ENCODE data around the gene SMPDL3B.

Gene SMPDL3B

GRCh38 chr1:27940870-27941560 lies 6.2 kb downstream of the SMPDL3B start:
- DNase-seq (ENCODE audit: low spot score), result no peak

DNA sequence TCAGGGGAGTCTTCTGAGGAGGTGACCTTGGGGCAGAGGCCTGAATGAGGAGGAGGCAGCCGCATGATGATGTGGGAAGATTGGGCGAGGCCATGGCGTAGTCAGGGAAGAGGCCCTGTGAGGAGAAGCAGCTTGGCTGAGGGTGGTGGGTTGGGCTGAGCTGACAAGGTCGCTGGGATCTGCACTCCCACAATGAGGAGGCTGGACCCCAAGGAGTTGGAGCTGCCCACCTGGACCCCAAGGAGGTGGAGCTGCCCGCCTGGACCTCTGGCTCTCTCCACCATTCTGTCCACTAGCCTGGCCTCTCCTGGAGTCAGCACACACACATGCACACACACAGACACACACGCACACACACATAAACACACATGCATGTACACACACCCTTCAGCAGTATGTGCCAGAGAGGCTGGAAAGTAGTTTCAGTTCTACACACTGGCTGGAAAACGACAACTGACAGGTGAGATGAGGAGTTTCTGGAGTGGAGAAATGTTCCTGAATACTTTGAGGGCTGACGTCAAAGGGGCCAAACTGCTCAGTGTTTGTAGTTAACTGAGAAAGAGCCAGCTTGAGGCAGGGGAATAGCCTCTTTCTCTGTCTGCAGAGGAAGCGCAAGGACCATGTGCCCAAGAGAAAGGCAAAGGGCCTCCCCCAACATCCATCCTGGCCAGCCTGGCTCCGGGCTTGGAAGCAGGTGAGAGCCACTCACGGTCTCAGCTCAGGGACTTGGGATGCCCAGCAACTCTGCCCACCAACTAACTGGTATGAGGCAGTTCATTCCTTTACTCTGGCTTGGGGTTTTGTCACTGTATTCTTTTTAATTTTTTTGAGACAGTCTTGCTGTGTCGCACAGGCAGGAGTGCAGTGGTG lies 7.1 kb downstream of the SMPDL3B start:
- DNase-seq (ENCODE audit: low spot score), result no peak

DNA sequence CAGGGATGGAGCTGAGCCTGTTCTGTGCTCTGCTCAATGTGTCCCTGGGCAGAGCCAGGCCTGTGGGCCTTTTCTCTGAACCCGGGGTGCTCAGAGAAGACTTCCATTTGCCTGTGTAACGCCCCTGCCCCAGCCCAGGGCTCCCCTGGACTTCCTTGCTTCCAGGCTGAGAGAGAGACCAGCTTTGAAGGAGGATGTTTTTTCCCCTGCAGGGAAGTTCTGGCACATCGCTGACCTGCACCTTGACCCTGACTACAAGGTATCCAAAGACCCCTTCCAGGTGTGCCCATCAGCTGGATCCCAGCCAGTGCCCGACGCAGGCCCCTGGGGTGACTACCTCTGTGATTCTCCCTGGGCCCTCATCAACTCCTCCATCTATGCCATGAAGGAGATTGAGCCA lies 10.2 kb downstream of the SMPDL3B start:
- no peak for DNase-seq (ENCODE audit: low spot score)

GRCh38 chr1:27949027-27949426 lies 14.2 kb downstream of the SMPDL3B start:
- DNase-seq (ENCODE audit: low spot score), result no peak

DNA sequence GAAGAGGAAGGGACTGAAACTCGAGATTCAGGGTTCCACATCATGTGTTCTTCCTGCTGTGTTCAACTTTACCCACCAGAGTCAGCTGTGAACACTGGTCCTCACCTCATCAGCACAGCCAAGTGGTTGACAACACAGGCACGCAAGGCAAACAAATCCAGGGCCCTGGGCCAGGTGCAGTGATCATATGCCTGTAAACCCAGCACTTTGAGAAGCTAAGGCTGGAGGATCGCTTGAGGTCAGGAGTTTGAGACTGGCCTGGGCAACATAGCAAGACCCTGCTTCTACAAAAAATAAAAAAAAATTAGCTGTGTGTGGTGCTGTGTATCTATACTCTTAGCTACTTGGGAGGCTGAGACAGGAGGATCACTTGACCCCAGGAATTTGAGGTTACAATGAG lies 16.6 kb downstream of the SMPDL3B start:
- DNase-seq (ENCODE audit: low spot score), result no peak

DNA sequence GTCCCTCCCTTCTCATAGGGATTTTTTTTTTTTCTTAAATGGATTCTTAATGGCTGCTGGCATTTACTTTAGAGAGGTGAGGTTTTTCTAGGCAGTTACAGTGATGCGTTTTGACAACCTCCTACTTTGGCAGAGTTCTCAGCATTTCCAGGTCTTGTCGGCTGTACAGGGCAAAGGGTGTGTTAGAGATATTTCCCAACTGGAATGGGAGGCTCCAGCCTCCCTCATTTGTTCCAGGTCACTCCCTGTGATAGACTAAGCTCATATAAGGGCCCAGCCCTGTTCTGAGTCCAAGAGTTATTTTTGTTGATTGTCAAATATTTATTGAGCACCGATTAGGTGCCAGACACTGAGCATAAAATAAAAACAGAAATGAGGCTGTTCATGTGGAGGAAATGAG lies 17.3 kb downstream of the SMPDL3B start:
- no peak for DNase-seq (ENCODE audit: low spot score)

- DNase-seq (ENCODE audit: low spot score), result no peak
Measured at GRCh38 chr1:27954186-27954585, 19.4 kb downstream of the SMPDL3B start.

DNA sequence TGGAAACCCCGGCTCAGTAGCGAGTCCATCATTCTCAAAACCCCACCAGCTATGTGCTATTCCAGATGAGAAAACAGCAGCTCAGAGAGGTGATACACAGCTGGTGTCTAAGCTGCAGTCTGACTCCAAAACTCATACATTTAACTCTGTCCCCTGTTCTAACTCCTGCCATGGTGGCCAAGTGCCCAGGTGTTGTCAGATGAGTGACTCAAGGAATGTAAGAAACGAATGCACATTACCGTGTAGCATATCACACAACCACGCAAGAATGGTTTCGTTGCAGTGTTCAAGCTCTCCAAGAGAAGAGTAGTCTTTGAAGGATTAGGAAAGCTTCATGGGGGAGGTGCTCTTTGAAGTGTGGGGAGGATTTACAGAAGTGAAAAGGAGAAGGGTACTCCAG lies 20.3 kb downstream of the SMPDL3B start:
- no peak for DNase-seq (ENCODE audit: low spot score)

DNA sequence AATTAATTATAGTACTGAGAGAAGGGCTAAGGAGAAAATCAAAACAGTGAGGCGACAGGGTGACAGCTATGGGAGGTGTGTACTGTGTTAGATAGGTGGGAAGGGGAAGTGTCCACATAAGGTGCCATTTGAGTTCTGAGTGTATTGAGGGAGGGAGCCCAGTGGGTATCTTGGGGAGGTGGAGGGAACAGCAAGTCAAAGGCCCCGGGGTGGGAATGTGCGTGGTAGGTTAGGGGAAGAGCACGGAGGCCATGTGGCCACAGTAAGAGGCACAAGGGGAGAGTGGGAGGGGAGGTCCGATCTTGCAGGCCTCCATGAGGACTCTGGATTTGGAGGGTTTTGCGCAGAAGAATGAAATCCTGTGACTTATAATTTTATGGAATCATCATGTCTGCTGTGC lies 22.0 kb downstream of the SMPDL3B start:
- no peak for DNase-seq (ENCODE audit: low spot score)

GRCh38 chr1:27957655-27958054 lies 22.9 kb downstream of the SMPDL3B start:
- no peak for DNase-seq (ENCODE audit: low spot score)

GRCh38 chr1:27958513-27958912 lies 23.7 kb downstream of the SMPDL3B start:
- DNase-seq (ENCODE audit: low spot score), result no peak

GRCh38 chr1:27959792-27960603 lies 25.2 kb downstream of the SMPDL3B start, which contains the start of gene XKR8:
Gene XKR8, plus strand, starts transcription at chr1:27959973. Its CDS starts 97 bp downstream, at chr1:27960070.
- peak; percentile 94 for DNase-seq (ENCODE audit: low spot score)

GRCh38 chr1:27960762-27961645 lies 26.2 kb downstream of the SMPDL3B start:
- DNase-seq (ENCODE audit: low spot score), result no peak

DNA sequence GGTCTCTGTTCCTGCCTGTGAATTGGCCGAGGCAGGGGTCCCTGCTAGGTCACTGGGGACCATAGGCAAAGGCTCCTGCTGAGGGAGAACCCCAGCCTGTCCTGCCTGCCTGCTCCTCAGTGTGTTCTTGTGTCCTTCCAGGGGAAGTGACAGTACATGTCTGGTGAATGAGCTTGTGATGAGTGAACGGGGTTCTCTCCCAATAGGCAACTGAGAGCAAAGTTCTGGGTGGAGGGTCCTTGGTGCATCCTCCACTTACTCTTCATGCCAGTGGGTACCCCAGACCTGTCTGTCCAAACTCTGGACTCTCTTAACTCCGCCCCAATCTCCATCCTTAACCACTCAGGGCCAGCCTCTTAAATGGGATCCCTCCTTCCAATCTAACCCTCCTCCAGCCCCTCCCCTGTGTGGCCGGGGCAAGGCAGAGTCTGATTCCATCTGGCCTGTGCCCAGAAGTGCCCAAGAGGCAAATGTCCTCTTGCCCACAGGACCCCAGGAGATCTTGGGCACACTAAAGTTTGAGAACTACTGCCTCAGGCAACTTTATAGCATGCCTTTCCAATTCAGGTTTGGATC lies 26.9 kb downstream of the SMPDL3B start:
- DNase-seq (ENCODE audit: low spot score), result no peak

- DNase-seq (ENCODE audit: low spot score), result no peak
Measured at GRCh38 chr1:27963393-27963792, 28.6 kb downstream of the SMPDL3B start.

DNA sequence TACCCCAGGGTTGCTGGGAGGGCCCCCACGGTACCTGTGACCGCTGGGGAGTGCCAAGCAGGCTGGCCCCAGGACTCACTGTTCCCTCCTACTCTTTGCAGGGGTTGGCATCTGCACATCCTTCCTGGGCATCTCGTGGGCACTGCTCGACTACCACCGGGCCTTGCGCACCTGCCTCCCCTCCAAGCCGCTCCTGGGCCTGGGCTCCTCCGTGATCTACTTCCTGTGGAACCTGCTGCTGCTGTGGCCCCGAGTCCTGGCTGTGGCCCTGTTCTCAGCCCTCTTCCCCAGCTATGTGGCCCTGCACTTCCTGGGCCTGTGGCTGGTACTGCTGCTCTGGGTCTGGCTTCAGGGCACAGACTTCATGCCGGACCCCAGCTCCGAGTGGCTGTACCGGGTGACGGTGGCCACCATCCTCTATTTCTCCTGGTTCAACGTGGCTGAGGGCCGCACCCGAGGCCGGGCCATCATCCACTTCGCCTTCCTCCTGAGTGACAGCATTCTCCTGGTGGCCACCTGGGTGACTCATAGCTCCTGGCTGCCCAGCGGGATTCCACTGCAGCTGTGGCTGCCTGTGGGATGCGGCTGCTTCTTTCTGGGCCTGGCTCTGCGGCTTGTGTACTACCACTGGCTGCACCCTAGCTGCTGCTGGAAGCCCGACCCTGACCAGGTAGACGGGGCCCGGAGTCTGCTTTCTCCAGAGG lies 31.8 kb downstream of the SMPDL3B start:
- DNase-seq (ENCODE audit: low spot score), result no peak

GRCh38 chr1:27967106-27967883 lies 32.5 kb downstream of the SMPDL3B start:
- no peak for DNase-seq (ENCODE audit: low spot score)

DNA sequence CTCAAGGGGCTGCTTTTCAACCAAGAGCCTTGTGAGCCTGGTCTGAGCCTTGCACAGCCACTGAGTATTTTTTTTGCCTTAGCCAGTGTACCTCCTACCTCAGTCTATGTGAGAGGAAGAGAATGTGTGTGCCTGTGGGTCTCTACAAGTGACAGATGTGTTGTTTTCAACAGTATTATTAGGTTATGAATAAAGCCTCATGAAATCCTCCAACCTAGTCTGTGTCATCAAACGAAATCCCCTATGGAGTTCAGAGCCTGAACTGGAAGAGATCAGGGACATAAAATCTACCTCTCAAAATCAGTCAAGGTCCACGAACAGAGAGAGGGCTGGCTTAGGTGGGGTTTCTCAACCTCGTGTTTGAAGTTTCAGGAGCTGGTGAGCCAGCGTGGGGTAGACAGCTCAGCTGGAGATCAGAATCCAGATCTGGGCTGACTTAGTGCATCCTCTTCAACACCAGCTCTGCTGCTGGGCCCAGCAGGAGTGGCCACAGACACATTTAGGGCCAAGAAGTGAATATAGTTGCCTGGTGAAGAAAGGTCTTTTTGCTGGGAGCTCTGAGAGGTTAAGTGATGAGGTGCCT lies 33.2 kb downstream of the SMPDL3B start:
- DNase-seq (ENCODE audit: low spot score), result no peak

- DNase-seq (ENCODE audit: low spot score), result no peak
Measured at GRCh38 chr1:27968692-27969091, 33.9 kb downstream of the SMPDL3B start.
